ENCODE measurements around the gene CACNA1B. TPM values are rescaled to one million over a fixed set of nuclear protein-coding genes. Genes with fewer than 3 reads are reported as not detected.

Gene CACNA1B
- total RNA-seq, 1 donor from 2014 or later = not detected

- no peak for ATAC-seq
These were observed 163.2 kb downstream of the CACNA1B start for GRCh38 chr9:138040446-138041430.

- ATAC-seq = no peak
These were observed 164.6 kb downstream of the CACNA1B start for GRCh38 chr9:138042146-138042545.

GRCh38 chr9:138042640-138043039 lies 165.1 kb downstream of the CACNA1B start:
- no peak for ATAC-seq

- no peak for ATAC-seq
These were observed 165.5 kb downstream of the CACNA1B start for GRCh38 chr9:138043061-138043410.

- ATAC-seq = no peak
These were observed 166.1 kb downstream of the CACNA1B start for GRCh38 chr9:138043411-138044345.

- no peak for ATAC-seq
These were observed 167.2 kb downstream of the CACNA1B start for GRCh38 chr9:138044485-138045383.

GRCh38 chr9:138045541-138046490 lies 168.2 kb downstream of the CACNA1B start:
- ATAC-seq = no peak

- ATAC-seq = no peak
These were observed 169.2 kb downstream of the CACNA1B start for GRCh38 chr9:138046641-138047301.

GRCh38 chr9:138047469-138048040 lies 170.0 kb downstream of the CACNA1B start:
- no peak for ATAC-seq

- ATAC-seq = no peak
These were observed 170.6 kb downstream of the CACNA1B start for GRCh38 chr9:138048184-138048583.

- no peak for ATAC-seq
These were observed 171.7 kb downstream of the CACNA1B start for GRCh38 chr9:138049085-138049778.

- ATAC-seq = no peak
These were observed 172.3 kb downstream of the CACNA1B start for GRCh38 chr9:138049779-138050471.

GRCh38 chr9:138050472-138051330 lies 173.1 kb downstream of the CACNA1B start:
- no peak for ATAC-seq

GRCh38 chr9:138051586-138052321 lies 174.2 kb downstream of the CACNA1B start:
- no peak for ATAC-seq

GRCh38 chr9:138052322-138052615 lies 174.7 kb downstream of the CACNA1B start:
- no peak for ATAC-seq

- no peak for ATAC-seq
These were observed 175.2 kb downstream of the CACNA1B start for GRCh38 chr9:138052635-138053320.

Measured in esophagus mucosa (tissue), 1 donor.